Fibroblast of skin of left quadriceps (primary cell): ENCODE measurements around the gene SRD5A2.
"Not testable (repeated sequence)": the region's sequence is repeated elsewhere in the genome, so short reads cannot be mapped to it uniquely, and the experiment has no call there.

ENCODE experiments used
- DNase-seq, 2 experiments: peaks; one replicate each; pipeline ENCODE4 v3.0.0-alpha.2; 2013; ENCODE audit warnings: low read depth in 2 of 2

SRD5A2 gene

DNA sequence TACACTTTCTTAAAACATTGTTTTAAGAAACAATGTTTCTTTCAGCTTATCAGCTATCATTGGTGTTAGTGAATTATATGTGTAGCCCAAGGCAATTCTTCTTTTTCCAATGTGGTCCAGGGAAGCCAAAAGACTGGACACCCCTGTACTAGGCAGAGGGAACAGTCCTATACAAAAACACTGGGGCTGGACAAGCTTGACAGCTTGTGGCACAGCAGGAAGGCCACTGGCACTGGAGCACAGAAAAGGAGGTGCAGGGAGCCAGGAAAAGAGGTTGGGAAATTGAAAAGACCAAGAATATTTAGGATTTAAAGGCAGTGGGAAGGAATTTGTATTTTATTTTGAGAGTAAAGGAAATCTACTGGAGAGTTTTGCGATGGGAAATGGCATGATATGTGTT is 47.7 kb downstream of the SRD5A2 start:
- DNase-seq = no peak

DNA sequence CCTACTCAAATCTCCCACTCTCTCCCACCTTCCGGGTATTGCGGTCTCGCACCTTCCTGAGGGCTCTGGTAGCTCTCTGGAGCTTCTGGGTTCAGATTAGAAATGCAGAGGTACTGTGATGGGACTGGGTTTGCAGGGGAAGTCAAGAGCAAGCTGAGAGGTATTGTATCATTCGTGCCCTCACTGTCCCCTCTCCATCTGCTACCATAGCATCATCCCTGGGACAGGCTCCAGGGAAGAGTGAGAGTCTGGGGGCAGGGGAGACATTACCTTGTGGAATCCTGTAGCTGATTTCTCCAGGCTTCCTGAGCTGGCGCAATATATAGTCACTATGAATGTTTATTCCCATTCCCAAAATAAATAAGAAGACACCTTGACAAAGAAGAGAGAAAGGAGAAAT is 49.6 kb downstream of the SRD5A2 start:
- no peak for DNase-seq

DNA sequence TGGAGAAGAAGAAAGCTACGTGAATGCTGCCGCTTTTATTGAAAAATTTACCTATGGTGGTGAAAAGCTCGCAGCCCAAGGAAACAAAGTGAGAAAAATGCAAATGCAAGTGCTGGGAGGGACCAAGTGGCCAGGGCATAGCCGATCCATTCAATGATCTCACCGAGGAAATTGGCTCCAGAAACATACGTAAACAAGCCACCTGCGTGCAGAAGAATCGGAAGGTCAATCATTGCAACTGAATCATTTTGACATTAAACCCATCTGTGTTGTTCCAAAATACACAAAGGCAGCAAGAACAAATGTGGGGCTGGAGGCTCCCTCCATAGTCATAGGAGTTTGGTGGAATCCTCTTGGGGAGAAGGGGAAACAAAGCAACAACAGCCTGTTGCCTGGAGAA is 51.5 kb downstream of the SRD5A2 start:
- no peak for DNase-seq

DNA sequence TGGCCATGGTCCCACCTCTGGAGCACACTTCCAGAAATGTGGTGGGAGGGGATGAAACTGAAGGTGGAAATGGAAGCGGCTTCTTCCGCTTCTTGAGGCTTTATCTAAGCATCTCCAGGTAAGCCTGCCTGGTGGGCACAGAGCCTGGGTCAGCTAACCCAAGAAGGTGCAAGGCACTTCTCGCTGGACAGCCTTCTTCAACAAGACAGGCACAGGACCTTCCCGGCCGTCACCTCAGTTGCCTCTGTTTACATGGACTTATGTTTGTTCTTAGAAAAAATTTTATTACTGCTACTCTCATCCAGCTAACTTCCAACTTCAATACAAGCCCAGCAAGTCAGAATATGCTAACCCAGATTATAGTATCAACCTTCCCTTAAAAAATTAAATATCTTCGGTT is 51.9 kb downstream of the SRD5A2 start:
- DNase-seq = no peak

DNA sequence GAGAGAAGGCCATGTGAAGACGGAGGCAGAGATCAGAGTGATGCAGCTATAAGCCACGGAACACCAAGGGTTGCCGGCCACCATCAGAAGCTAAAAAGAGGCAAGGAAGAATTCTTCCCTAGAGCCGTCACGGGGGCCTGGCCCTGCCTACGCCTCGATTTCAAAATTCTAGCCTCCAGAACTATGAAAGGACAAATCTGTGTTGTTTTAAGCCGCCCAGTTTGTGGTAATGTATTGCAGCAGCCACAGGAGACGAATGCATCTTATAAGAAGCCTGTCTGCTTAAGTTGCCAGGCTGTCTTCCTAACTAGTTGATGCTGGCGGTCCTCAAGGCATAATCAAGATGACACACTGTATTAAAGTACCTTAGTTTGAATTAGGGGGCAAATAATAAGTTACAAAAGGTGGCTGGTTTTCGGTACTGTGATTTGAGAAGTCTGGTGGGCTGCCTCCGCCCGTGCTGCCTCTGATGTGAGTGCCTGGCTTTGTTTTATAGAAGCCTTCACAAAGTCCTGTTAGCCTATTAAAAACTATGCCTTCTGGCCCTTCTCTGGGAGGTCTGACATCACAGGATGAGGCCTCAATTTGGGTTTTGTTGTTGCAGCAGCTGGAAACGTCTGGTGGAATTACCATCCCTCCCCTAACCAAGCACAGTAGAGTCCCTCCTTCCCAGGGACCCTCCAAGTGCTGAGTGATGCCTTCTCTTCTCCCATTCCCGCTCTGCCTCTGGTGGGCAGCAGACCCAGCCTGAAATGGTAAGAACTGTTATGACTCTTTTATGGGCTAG is 53.6 kb downstream of the SRD5A2 start:
- DNase-seq = no peak

DNA sequence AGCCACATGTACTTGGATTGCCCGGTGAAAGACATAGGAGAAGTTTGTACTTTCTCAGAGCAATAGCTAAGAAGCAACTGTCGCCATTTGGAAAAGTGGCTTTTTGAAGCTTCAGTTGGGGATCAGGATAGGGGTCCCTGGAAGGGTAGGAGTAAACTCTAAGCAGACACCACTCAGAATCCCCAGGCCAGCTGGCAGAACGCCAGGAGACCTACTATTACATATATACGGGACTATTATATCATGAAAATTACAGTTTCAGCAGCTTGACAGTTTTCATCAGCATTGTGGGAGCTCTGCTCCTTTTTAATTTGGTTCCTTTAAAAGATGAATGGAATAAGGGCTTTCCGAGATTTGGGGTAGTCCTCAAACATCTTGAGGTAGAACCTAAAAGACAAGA is 54.9 kb downstream of the SRD5A2 start:
- no peak for DNase-seq

DNA sequence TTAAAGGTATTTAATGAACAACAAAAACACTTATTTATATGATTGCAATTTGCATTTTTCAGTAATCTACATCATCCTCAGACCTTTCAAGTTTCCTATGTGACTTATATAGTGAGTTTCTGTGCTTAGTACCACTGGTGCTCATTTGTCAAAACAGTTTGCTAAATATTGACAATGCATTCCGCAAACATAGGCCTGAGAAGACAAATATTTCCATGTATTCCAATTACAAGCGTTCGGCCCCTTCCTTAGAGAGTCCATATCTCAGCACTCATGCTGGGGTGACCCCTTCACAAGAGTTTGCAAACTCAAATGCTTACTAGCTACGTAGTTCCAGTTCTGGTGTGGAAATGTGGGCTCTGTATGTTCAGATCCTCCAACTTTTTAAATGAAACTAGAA is 56.1 kb downstream of the SRD5A2 start:
- no peak for DNase-seq

DNA sequence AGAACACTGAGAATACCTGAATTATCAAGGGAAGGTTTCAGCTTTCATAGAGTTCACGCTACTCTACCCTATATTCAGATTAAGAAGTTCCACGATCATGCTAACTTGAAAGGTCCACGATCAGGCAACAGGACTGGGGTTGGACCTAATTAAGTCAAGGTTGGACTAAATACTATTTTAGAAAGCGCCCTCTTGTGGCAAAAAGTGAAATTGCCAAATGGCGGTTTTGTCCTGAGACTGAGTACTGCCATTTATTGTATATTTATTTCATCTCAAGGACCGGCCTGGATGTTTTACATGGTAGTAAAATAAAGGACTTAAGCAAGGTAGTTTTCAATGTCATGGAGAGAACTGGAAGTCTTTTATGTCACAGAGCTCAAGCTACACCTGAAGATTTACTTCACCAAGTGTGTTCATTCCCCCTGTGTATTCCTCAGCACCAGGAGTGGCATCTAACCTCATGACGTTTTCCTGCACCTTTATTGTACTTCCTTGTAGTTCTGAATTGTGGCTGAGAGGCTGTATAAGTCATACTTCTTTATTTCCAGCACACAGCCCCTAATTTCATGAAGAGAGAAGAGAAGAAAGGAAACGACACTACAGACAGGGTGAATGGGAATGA is 56.8 kb downstream of the SRD5A2 start:
- peak; percentile 27 to 37 for DNase-seq

DNA sequence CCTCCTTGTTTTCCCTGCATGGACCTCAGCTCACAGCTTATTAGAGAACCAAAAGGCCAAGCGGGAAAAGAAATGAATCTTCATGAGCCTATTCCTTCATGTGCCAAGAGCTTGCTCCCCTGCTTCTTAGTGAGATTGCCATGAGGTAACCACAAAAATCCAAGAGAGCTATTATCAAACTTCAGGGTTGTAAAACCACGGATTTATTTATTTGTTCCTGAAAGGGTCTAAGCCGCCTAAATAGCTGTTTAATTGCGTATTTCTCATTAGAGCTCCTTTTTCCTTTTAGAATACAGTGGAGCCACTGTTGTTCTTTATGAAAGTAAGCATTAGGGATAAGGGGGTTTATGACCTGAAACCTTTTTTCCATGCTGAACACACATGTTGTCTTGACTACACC is 58.0 kb downstream of the SRD5A2 start:
- peak; percentile 7 to 14 for DNase-seq

DNA sequence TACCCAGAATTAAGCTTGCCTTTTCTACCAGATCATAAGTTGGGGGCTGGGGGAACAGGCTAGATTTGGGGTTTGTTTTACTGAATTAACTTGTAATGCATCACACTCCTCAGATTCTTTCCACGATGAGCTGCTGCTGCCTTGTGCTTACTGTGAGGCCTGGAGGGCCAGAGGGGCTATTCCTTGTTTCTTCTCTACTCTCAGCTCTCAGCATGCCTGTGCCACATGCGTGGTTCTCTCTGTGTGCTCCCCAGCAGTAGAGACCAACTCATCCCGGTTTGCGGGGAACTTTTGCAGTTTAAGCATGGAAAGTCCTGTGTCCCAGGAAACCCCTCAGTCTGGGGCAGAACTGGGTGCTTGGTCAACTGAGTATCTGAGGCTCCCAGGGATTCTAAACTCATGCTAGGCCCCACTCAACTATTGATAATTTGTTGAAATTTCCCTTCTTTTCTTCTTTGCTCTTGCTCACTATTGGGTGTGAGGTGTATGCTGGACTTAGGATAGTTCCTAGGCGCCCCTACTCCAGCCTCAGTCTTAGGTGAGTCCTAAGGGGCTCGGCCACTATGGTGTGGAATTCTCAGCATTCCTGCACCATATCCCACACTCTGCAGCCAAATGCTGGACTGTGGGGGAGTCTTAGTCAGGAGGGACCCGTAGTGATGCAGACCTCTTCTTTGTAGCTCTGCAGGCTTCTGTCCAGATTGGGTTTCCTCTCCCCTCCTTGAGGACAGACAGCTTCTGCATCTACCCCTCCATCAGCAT is 63.1 kb downstream of the SRD5A2 start:
- DNase-seq = no peak

DNA sequence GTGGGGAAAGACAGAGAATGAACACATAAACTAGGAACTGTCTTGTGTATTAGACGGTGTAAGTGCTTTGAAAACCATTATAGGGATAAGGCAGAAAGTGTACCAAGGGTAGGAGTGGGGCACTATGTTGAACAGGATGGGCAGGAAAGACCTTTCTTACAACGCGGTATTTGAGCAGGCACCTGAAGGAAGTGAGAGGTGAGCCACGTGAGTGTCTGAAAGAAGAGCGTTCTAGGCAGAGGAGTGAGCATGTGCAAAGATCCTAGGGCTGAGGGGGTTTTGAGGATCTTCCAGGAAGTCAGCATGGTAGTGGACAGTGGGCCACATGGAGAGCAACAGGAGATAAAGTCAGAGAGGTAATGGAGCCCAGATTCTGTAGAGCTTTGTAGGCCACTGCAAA is 65.2 kb downstream of the SRD5A2 start:
- no peak for DNase-seq

DNA sequence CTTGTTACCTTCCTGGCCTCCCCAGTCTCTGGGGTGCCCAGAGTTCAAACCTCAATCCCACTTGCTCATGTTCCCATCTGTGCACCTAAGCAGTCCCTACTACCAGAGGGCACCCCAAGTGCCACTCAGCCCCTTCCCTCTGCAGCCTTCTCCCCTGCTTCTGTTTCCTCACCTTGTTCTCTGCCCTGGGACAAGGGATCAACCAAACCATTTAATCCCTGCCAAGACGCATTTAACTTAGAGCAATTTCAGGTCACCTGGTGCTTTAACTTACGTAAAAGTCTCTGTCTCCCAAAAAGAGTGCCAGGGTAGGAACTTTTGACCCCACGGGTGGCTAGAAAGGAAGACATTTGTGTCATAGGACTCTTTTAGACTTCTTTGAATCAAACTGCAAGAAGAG is 67.2 kb downstream of the SRD5A2 start:
- no peak for DNase-seq

DNA sequence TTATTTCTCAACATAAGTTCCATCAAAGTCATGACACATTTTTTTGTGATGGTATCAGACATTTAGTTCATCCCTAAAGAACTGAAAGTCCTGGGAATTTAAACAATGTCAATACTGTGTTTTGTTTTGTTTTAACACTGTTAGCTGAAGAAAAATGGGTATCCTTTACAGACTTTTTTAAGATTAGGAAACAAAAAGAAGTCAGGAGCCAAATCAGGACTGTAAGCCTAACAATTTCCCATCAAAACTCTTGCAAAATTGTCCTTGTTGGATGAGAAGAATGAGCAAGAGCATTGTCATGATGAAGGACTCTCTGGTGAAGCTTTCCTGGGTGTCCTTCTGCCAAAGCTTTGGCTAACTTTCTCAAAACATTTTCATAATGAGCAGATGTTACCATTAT is 69.4 kb downstream of the SRD5A2 start:
- no peak for DNase-seq

DNA sequence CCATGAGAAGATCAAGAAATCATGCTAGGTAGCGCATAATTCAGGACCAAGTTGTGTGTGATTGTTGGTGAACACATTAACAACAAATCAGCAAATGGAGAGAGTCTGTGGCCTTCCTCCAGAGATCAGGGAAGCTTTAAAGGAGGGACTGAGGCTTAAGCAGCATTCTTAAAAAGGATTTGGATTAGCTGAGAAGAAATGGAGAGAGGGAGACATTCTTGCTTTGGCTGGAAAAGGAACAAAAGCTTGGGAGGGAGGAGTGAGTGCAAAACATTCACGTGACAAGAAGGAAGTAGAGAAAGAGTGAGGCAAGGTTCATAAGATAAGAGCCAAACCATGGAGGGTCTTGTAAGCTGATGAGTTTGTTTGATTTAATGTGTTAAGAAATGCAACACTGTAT is 75.6 kb downstream of the SRD5A2 start:
- DNase-seq = no peak

DNA sequence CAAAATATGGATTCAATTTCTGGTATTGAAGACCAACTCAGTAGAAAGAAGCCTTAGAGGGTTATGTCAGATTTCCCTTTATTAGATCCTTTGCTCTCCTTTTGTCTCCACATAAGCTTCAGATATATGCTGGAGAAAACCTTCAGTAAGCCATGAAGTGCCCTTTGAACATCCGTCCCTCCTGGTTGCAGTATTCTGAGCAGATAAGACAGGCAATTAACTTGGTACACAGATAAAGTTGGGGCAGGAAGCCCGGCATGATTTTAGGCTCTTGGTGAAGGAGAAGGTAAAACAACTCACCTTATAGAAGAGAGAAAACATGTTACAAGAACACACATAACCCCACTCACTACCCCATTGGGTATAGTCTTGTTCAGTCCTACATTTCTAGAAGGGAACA is 76.4 kb downstream of the SRD5A2 start:
- no peak for DNase-seq

DNA sequence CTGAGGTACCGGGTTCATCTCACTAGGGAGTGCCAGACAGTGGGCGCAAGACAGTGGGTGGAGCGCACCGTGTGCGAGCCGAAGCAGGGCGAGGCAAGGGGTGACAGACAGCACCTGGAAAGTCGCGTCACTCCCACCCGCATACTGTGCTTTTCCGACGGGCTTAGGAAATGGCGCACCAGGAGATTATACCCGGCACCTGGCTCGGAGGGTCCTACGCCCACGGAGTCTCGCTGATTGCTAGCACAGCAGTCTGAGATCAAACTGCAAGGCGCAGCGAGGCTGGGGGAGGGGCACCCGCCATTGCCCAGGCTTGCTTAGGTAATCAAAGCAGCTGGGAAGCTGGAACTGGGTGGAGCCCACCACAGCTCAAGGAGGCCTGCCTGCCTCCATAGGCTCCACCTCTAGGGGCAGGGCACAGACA is 84.3 kb downstream of the SRD5A2 start:
- not testable (repeated sequence) for DNase-seq

DNA sequence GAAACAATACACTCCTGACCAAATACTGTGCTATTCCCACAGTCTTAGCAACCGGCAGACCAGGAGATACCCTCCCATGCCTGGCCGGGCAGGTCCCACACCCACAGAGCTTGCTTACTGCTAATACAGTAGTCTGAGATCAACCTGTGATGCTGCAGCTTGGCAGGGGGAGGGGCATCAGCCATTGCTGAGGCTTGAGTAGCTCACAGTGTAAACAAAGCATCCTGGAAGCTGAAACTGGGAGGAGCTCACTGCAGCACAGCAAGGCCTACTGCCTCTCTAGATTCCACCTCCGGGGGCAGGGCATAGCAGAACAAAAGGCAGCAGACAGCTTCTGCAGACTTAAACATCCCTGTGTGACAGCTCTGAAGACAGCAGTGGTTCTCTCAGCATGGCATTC is 91.4 kb downstream of the SRD5A2 start:
- DNase-seq = peak; percentile 26 to 34

DNA sequence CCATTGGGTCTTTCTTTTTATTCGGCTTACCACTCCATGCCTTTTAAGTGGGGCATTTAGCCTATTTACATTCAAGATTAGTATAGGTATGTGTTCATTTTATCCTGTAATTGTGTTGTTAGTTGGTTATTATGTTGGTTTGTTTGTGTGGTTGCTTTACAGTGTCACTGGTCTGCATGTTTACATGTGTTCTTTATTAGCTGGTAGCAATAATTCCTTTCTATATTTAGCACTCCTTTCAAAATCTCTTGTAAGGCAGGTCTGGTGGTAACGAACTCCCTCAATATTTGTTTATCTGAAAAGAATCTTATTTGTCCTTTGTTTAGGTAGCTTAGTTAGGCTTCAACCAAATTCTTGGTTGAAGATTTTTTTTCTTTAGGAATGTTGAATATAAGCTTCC is 97.5 kb downstream of the SRD5A2 start:
- DNase-seq = no peak

DNA sequence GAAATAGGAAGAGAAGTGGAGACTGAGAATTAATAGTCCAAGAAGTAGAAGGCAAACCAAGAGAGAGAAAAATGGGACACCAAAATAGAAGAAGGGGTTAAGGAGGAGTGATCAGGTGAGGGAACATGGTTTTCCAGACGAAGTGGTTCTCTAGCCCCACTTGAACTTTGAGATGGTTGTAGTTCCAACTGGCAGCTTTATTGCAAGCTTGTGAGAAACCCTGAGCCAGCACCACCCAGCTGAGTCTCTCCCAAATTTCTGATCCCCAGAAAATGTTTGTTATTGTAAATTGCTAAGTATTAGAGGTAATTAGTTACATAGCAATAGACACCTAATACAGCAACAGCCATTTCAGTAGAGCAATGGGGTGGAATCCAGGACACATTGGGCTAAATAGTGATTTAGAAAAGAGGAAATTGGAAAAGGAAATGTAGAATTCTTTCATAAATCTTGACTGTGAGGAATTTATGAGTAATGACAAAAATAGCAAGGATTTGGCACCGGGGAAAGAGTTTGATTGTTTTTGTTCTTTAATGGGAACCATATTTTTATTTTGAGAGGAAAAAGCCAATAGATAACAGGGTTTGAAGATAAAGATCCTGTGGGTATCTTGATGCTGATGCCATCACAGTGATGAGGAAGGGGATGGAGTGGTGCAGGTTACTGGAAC is 104.1 kb downstream of the SRD5A2 start:
- DNase-seq = peak; percentile 36 to 47

DNA sequence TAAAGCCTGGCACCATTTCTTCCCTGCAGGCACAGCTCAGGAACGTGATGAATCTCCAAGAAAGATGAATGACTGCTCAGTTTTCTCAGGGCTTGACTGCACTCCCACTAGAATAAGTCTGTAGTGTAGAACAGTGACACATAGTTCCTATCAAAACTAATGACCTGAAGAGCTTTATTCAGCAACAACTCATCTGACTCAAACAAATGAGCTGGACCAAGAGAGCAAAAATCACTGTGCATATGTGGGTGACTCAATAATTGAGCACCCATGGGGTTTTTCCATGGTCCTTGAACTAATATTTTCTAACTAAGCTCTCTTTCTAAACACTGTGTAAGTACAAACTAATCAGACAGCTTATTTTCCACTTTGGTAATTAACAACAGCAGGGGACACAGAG is 105.0 kb downstream of the SRD5A2 start:
- peak; percentile 35 to 42 for DNase-seq

DNA sequence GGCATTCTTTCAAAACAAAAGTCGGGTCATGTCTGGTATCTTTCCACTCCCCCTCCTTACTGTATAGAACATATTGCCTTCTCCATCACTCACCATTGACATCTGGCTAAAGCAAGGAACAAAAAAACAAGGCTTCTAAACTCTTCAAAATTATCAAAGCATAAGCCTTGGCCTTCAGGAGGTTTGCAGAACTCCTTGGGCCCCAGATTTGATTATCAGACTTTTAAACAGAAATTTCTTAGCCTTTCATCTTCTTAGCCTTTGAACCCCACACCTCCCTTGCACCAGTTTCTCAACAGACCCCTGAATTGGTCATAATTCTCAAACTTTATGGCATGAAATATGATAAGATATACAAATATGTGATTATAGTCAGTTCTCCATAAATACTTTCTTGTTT is 106.4 kb downstream of the SRD5A2 start:
- no peak for DNase-seq
